ENCODE results near the gene RPS15. TPM values are rescaled to one million over a fixed set of nuclear protein-coding genes. Genes with fewer than 3 reads are reported as not detected.

The RPS15 gene
- total RNA-seq, 2 experiments from 2014 or later: 1,384 TPM

- DNase-seq: no peak
- ChIA-PET POLR2A (interaction anchor here (0.8 kb wide), 1 partner anchor 13 kb away, joined by 3 read pairs; no protein-coding TSS in a partner anchor), CTCF (interaction anchor here (1.7 kb wide), 1 partner anchor 152 kb away, joined by 4 read pairs; no protein-coding TSS in a partner anchor)
- Mint-ChIP-seq H3K9me3 (ENCODE audit: insufficient read depth) (no peaks in the 10 kb centered on the region), H3K36me3 (ENCODE audit: low read depth) (peaks cover 4% of the 10 kb centered on the region), H3K27me3 (ENCODE audit: low read depth) (no peaks in the 10 kb centered on the region), H3K27ac (peak overlapping the region; percentile 34), H3K4me1 (ENCODE audit: low read depth) (peaks cover 11% of the 10 kb centered on the region), H3K4me3 (no peak overlapping the region)
- no peak for ATAC-seq
Measured at GRCh38 chr19:1396768-1397679, 41.2 kb upstream of the RPS15 start.

DNA sequence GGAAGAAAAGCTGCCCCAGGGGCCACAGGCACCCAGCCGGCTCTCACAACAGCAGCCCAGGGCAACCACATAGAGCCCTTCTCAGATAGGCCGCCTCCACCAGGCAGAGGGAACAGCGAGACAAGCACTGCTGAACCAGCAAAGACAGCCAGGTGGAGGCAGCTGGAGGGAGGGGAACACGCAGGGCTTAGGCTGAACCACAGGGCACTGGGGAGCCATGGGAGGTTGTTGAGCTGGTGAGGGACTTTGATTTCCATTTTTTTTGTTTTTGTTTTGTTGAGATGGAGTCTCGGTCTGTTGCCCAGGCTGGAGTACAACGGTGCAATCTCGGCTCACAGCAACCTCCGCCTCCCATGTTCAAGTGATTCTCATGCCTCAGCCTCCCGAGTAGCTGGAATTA lies 40.4 kb upstream of the RPS15 start:
- CTCF ChIA-PET: interaction anchor here (1.7 kb wide), 1 partner anchor 153 kb away, joined by 4 read pairs; no protein-coding TSS in a partner anchor
- H3K4me1 Mint-ChIP-seq (ENCODE audit: low read depth): peaks cover 16% of the 10 kb centered on the region
- POLR2A ChIA-PET: no interaction called here
- no peak for ATAC-seq
- H3K36me3 Mint-ChIP-seq (ENCODE audit: low read depth): no peaks in the 10 kb centered on the region
- DNase-seq: no peak
- H3K9me3 Mint-ChIP-seq (ENCODE audit: insufficient read depth): no peaks in the 10 kb centered on the region
- H3K27ac Mint-ChIP-seq: no peak overlapping the region
- H3K27me3 Mint-ChIP-seq (ENCODE audit: low read depth): peaks cover 5% of the 10 kb centered on the region
- no peak overlapping the region for H3K4me3 Mint-ChIP-seq

DNA sequence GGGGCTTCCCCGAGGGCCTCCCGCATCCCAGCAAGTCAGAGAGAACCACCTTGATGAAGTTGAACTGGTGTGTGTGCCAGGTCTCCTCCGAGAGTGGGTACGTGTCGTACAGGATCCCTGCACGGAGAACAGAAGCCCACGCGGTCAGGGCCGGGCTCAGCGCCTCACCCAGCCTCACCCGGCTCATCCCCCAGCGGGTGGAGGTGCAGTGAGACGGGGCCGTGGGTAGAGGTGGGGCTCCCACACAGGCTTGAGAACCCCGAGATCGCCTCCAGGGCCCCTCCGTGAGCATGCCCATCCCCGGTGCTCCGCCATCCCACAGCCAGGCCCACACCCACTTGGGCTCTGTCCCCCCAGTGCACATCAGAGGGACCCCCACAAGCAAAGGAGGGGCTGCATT lies 39.1 kb upstream of the RPS15 start:
- POLR2A ChIA-PET: no interaction called here
- Mint-ChIP-seq H3K9me3 (ENCODE audit: insufficient read depth) (no peaks in the 10 kb centered on the region), H3K4me3 (no peak overlapping the region), H3K27me3 (ENCODE audit: low read depth) (peaks cover 5% of the 10 kb centered on the region), H3K4me1 (ENCODE audit: low read depth) (peaks cover 16% of the 10 kb centered on the region), H3K27ac (no peak overlapping the region), H3K36me3 (ENCODE audit: low read depth) (no peaks in the 10 kb centered on the region)
- ATAC-seq: no peak
- DNase-seq: no peak
- CTCF ChIA-PET: no interaction called here

GRCh38 chr19:1399745-1400144 lies 38.5 kb upstream of the RPS15 start:
- H3K27ac Mint-ChIP-seq: no peak overlapping the region
- H3K4me3 Mint-ChIP-seq: no peak overlapping the region
- H3K36me3 Mint-ChIP-seq (ENCODE audit: low read depth): no peaks in the 10 kb centered on the region
- no peak for DNase-seq
- no peaks in the 10 kb centered on the region for H3K9me3 Mint-ChIP-seq (ENCODE audit: insufficient read depth)
- no peak for ATAC-seq
- POLR2A ChIA-PET: no interaction called here
- H3K27me3 Mint-ChIP-seq (ENCODE audit: low read depth): peaks cover 5% of the 10 kb centered on the region
- H3K4me1 Mint-ChIP-seq (ENCODE audit: low read depth): peaks cover 16% of the 10 kb centered on the region
- CTCF ChIA-PET: no interaction called here

- peaks cover 16% of the 10 kb centered on the region for H3K4me1 Mint-ChIP-seq (ENCODE audit: low read depth)
- H3K36me3 Mint-ChIP-seq (ENCODE audit: low read depth): no peaks in the 10 kb centered on the region
- CTCF ChIA-PET: no interaction called here
- no peaks in the 10 kb centered on the region for H3K9me3 Mint-ChIP-seq (ENCODE audit: insufficient read depth)
- peaks cover 5% of the 10 kb centered on the region for H3K27me3 Mint-ChIP-seq (ENCODE audit: low read depth)
- ATAC-seq: peak; percentile 33
- H3K27ac Mint-ChIP-seq: no peak overlapping the region
- POLR2A ChIA-PET: no interaction called here
- H3K4me3 Mint-ChIP-seq: peak overlapping the region; percentile 66
- peak; percentile 30 for DNase-seq
Measured at GRCh38 chr19:1400281-1401137, 37.7 kb upstream of the RPS15 start.

DNA sequence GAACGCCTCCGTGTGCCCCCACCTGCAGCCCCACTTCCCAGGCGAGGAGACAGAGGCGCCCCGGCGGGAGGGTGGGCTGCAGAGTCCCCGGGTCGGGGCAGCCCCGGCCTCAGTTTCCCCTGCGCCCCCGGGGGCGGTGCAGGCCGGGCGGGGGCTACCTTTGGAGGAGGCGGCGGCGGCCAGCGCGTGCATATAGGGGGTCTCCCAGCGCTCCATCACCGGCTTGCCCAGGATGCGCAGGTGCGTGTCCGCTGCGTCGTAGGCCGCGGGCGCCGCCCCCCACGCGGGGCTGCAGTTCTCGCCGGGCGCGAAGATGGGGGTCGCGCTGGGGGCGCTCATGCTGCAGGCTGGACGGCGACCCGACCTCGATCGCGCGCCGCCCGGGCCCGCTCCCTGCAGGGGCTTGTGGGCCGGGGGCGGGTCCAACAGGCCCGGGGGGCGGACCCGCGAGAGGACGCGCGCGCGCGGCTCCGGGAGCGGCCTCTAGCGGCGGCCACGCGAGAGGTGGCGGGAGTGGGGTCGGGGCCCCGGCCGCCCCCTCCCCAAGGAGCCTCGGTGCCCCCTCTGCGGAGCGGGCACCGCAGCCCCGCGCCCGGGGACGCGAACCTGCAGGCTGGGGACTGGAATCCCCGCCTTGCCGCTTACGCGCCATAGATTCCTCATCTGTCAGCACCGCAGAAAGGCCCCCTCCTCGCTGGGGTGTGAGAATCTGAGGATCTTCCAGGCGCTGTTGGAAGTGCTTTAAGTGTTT lies 36.9 kb upstream of the RPS15 start, which contains the start of gene GAMT:
Gene GAMT (minus strand): TSS at position 405 of the 751 bp plus-strand sequence. CDS start 66 bp downstream, at position 339.
- Mint-ChIP-seq H3K9me3 (ENCODE audit: insufficient read depth) (no peaks in the 10 kb centered on the region), H3K36me3 (ENCODE audit: low read depth) (no peaks in the 10 kb centered on the region), H3K27me3 (ENCODE audit: low read depth) (peaks cover 5% of the 10 kb centered on the region), H3K4me3 (peak within 1 kb of the TSS; percentile 66), H3K27ac (no peak within 1 kb of the TSS), H3K4me1 (ENCODE audit: low read depth) (peaks cover 17% of the 10 kb centered on the region)
- DNase-seq (peak; percentile 61), ATAC-seq (peak; percentile 77)
- ChIA-PET POLR2A (no interaction called here), CTCF (no interaction called here)

- POLR2A ChIA-PET: no interaction called here
- Mint-ChIP-seq H3K27me3 (ENCODE audit: low read depth) (peaks cover 5% of the 10 kb centered on the region), H3K4me1 (ENCODE audit: low read depth) (peaks cover 19% of the 10 kb centered on the region), H3K27ac (no peak overlapping the region), H3K4me3 (peak overlapping the region; percentile 54), H3K36me3 (ENCODE audit: low read depth) (no peaks in the 10 kb centered on the region), H3K9me3 (ENCODE audit: insufficient read depth) (no peaks in the 10 kb centered on the region)
- no peak for DNase-seq
- no peak for ATAC-seq
- CTCF ChIA-PET: no interaction called here
Measured at GRCh38 chr19:1401889-1402217, 36.3 kb upstream of the RPS15 start.

GRCh38 chr19:1402411-1403070 lies 35.7 kb upstream of the RPS15 start:
- ChIA-PET CTCF (interaction anchor here (0.9 to 1.0 kb wide), 2 partner anchors 17 to 21 kb away, joined by 3 read pairs; no protein-coding TSS in a partner anchor), POLR2A (interaction anchor here (0.5 kb wide), 1 partner anchor 542 kb away, joined by 3 read pairs; no protein-coding TSS in a partner anchor)
- no peak for DNase-seq
- Mint-ChIP-seq H3K27me3 (ENCODE audit: low read depth) (peaks cover 5% of the 10 kb centered on the region), H3K36me3 (ENCODE audit: low read depth) (no peaks in the 10 kb centered on the region), H3K4me1 (ENCODE audit: low read depth) (peaks cover 21% of the 10 kb centered on the region), H3K4me3 (peak overlapping the region; percentile 41), H3K27ac (no peak overlapping the region), H3K9me3 (ENCODE audit: insufficient read depth) (no peaks in the 10 kb centered on the region)
- ATAC-seq: no peak

DNA sequence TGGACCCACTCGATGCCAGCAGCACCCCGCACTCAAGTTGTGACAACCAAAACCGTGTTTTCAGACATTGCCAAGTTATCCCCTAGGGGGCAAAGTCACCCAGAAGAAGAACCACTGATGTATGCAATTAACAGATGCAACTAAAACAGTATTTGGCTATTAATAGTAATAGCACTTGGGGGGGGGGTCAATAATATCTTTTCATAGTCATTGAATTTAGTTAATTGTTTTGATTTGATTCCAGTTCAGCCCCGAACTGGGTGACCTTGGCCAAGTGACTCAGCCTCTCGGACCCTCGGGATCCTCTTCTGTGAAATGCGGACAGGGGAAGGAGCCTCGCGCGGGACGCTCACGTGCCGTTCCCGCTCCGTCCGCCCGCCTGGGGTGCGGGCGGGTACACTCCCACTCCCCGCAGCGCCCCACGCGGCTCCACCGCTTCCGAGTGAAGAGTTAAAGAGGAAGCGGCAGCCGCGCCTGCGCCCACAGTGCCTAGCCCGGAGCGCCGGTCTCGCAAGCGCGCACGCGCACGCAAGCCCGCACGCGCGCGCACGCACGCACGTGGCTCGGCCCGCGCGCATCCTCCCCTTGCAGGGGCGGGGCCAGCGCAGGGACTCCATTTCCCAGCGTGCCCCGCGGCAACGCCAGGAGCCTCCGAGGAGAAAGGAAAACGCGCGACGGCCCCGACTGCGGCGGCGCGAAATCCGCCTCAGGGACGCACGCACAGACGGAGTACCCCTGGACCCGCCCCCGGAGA lies 31.2 kb upstream of the RPS15 start:
- H3K27me3 Mint-ChIP-seq (ENCODE audit: low read depth): peaks cover 5% of the 10 kb centered on the region
- peak overlapping the region; percentile 86 for H3K27ac Mint-ChIP-seq
- POLR2A ChIA-PET: no interaction called here
- H3K9me3 Mint-ChIP-seq (ENCODE audit: insufficient read depth): no peaks in the 10 kb centered on the region
- CTCF ChIA-PET: no interaction called here
- peaks cover 26% of the 10 kb centered on the region for H3K36me3 Mint-ChIP-seq (ENCODE audit: low read depth)
- H3K4me3 Mint-ChIP-seq: peak overlapping the region; percentile 70
- H3K4me1 Mint-ChIP-seq (ENCODE audit: low read depth): peaks cover 47% of the 10 kb centered on the region
- ATAC-seq: peak; percentile 80
- DNase-seq: peak; percentile 99

DNA sequence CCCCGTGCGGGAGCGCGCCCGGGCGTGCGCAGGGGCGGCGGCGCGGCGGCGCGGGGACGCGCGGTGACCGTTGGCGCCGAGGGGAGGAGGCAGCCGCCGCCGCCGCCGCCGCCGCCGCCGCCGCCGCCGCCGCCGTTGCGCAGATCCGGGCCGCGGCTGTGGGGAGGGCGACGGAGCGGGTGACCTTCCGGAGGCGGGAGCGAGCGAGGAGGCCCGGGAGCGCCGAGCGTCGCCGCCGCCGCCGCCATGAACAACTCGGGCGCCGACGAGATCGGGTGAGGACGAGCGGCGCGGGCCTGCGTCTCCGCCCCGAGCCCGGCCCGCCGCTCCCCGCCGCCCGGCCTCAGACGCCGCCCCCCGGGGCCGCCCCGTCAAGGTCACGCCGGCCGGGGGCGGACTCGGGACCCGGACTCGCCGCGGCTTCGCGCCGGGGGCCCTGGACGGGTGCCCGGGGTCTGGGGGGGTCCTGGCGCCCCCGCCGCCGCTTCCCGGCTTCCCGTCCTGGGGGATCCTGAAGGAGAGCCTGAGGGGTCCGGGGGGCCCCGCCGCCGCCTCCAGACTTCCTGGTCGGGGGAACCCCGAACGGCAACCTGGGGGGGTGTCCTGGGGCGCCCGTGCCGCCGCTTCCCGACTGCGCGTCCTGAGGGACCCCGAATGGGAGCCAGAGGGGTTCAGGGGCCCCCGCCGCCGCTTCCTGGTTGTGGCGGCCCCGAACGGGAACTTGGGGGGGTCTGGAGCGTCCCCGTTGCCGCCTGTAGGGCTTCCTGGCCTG lies 30.5 kb upstream of the RPS15 start, which contains the start of gene DAZAP1:
Gene DAZAP1 (plus strand): TSS at position 59 of the 772 bp plus-strand sequence. CDS start 188 bp downstream, at position 247.
- ATAC-seq (peak; percentile 36), DNase-seq (peak; percentile 40)
- Mint-ChIP-seq H3K27me3 (ENCODE audit: low read depth) (peaks cover 1% of the 10 kb centered on the region), H3K27ac (peak within 1 kb of the TSS; percentile 86), H3K36me3 (ENCODE audit: low read depth) (peaks cover 29% of the 10 kb centered on the region), H3K4me3 (peak within 1 kb of the TSS; percentile 91), H3K4me1 (ENCODE audit: low read depth) (peaks cover 51% of the 10 kb centered on the region), H3K9me3 (ENCODE audit: insufficient read depth) (no peaks in the 10 kb centered on the region)
- ChIA-PET POLR2A (interaction anchor here (0.9 to 1.0 kb wide), 2 partner anchors 29 to 138 kb away, joined by 3 to 5 read pairs; partner anchors contain the start of gene CIRBP), CTCF (interaction anchor here (1.3 kb wide), 1 partner anchor 29 kb away, joined by 4 read pairs; no protein-coding TSS in a partner anchor)
